Endothelial cell of umbilical vein (primary cell): ENCODE data around the gene SSB. TPM values are rescaled to one million over a fixed set of nuclear protein-coding genes. Genes with fewer than 3 reads are reported as not detected.

Source experiments
- BruUV-seq: library from RNA; stranded (reverse); fragments of 400-500 nt; replicated peaks from 2 replicates; lab custom pipeline; 2021; lab: Mats Ljungman, UMichigan
- CTCF ChIA-PET: fragments of 300-600, 350-600 bp; sonication (Branson Sonifier 250); formaldehyde crosslinking; loops from one replicate; lab custom pipeline; 2021; ENCODE audit warnings: antibody characterized with exemption, inconsistent platforms; lab: Charles Lee
- POLR2A ChIA-PET: fragments of 300-600, 350-600 bp; sonication (Branson Sonifier 250); formaldehyde crosslinking; loops from one replicate; lab custom pipeline; 2021; ENCODE audit warnings: antibody characterized with exemption, inconsistent platforms; lab: Charles Lee
- DNase-seq: peaks from one replicate; pipeline ENCODE4 v3.0.0-alpha.2; 2011; ENCODE audit warnings: low read depth, low spot score
- FAIRE-seq: peaks from 2 replicates; lab custom pipeline; 2011; peaks lifted over from hg19 to GRCh38; lab: Jason Lieb, UNC
- H2AFZ ChIP-seq: 2 replicates; pipeline ENCODE4 v1.6.0; 2012; ENCODE audit warnings: low read depth, low read length, control low read depth, inconsistent platforms
- H3K27ac ChIP-seq: 2 replicates; pipeline ENCODE4 v1.5.1; 2011; ENCODE audit warnings: low read depth, mild to moderate bottlenecking, control low read depth, low read length, moderate library complexity; ENCODE audit not compliant: insufficient read depth
- H3K27me3 ChIP-seq, 2 experiments: 2 replicates each; pipeline versions ENCODE4 v1.6.0 to v1.6.1; 2011; ENCODE audit warnings: low read length in 2 of 2, mixed read lengths in 1 of 2; ENCODE audit not compliant: control insufficient read depth in 2 of 2, insufficient read depth in 2 of 2
- H3K36me3 ChIP-seq, 2 experiments: 2 replicates in 1 of 2; 3 replicates in 1 of 2; pipeline ENCODE4 v1.5.1; 2011; ENCODE audit warnings: low read length in 2 of 2, mild to moderate bottlenecking in 1 of 2, moderate library complexity in 1 of 2; ENCODE audit not compliant: control insufficient read depth in 2 of 2, insufficient read depth in 2 of 2; ENCODE audit errors: extremely low read depth in 1 of 2
- H3K4me1 ChIP-seq: 3 replicates; pipeline ENCODE4 v1.5.1; 2011; ENCODE audit warnings: mild to moderate bottlenecking, low read length; ENCODE audit not compliant: control insufficient read depth, insufficient read depth; ENCODE audit errors: extremely low read depth
- H3K4me2 ChIP-seq: 2 replicates; pipeline ENCODE4 v1.6.1; 2011; ENCODE audit warnings: low read length, control low read depth, mixed read lengths; ENCODE audit not compliant: insufficient read depth
- H3K4me3 ChIP-seq, 3 experiments: fragments of 200-600 bp in 1 of 3; sonication (generic), shearing (Covaris generic) in 1 of 3; replicated peaks in 1 of 3; 2 replicates each; pipeline ENCODE4 v1.5.1; 2011 to 2016; ENCODE audit warnings: control low read depth in 3 of 3, low read length in 3 of 3, mild to moderate bottlenecking in 2 of 3, inconsistent platforms in 1 of 3, low read depth in 1 of 3, moderate library complexity in 1 of 3; ENCODE audit not compliant: insufficient read depth in 1 of 3
- H3K79me2 ChIP-seq: 2 replicates; pipeline ENCODE4 v1.6.0; 2012; ENCODE audit warnings: low read length, inconsistent platforms; ENCODE audit not compliant: control insufficient read depth, insufficient read depth
- H3K9ac ChIP-seq: replicated peaks from 2 replicates; pipeline ENCODE3; 2011; ENCODE audit warnings: low read length, control low read depth; ENCODE audit not compliant: insufficient read depth; ENCODE audit errors: extremely low read depth
- H3K9me1 ChIP-seq: replicated peaks from 3 replicates; pipeline ENCODE4 v1.6.0; 2011; ENCODE audit warnings: mild to moderate bottlenecking, low read length; ENCODE audit not compliant: control insufficient read depth, insufficient read depth; ENCODE audit errors: extremely low read depth
- H3K9me3 ChIP-seq: replicated peaks from 2 replicates; pipeline ENCODE4 v1.5.1; 2012; ENCODE audit warnings: low read length, inconsistent platforms; ENCODE audit not compliant: control insufficient read depth, insufficient read depth
- H4K20me1 ChIP-seq: replicated peaks from 2 replicates; pipeline ENCODE3; 2011; ENCODE audit warnings: mild to moderate bottlenecking, low read length; ENCODE audit not compliant: control insufficient read depth, insufficient read depth; ENCODE audit errors: extremely low read depth
- EZH2 ChIP-seq: IDR thresholded peaks from 2 replicates; pipeline ENCODE4 v1.6.1; 2012; ENCODE audit warnings: borderline replicate concordance, low read depth, mild to moderate bottlenecking, moderate library complexity, low read length, inconsistent platforms; ENCODE audit not compliant: severe bottlenecking
- FOS ChIP-seq: IDR thresholded peaks from 2 replicates; pipeline ENCODE4 v1.6.1; 2011; ENCODE audit warnings: mild to moderate bottlenecking, low read length, moderate library complexity, borderline replicate concordance; ENCODE audit not compliant: insufficient read depth
- GATA2 ChIP-seq: IDR thresholded peaks from 2 replicates; pipeline ENCODE4 v1.7.0; 2011; ENCODE audit warnings: low read depth, mild to moderate bottlenecking, moderate library complexity, mixed read lengths, low read length; ENCODE audit not compliant: insufficient read length, insufficient read depth
- JUN ChIP-seq: IDR thresholded peaks from 2 replicates; pipeline ENCODE4 v1.6.1; 2011; ENCODE audit warnings: borderline replicate concordance, low read depth; ENCODE audit not compliant: insufficient read length, insufficient read depth
- MYC ChIP-seq: IDR thresholded peaks from one replicate; pipeline ENCODE4 v1.6.1; 2011; ENCODE audit warnings: mild to moderate bottlenecking, low read depth, low read length
- POLR2A ChIP-seq: IDR thresholded peaks from 2 replicates; pipeline ENCODE4 v1.6.1; 2012; ENCODE audit warnings: low read depth, mild to moderate bottlenecking, control low read depth, low read length
- POLR2AphosphoS5 ChIP-seq: IDR thresholded peaks from 2 replicates; pipeline ENCODE4 v1.6.1; 2012; ENCODE audit warnings: low read depth, mild to moderate bottlenecking, control low read depth, low read length, moderate library complexity; ENCODE audit not compliant: insufficient read depth
- dilution Hi-C: fragments of 300-500 bp; cut with MboI; formaldehyde crosslinking; loops from one replicate; pipeline ENCODE4 v1.15.0; 2019; ENCODE audit warnings: low sequenced_read_pairs; ENCODE audit not compliant: extremely low pct_ligation_motif_present
- intact Hi-C: fragments of 100-400 bp; cut with micrococcal nuclease; formaldehyde crosslinking; loops from one replicate; pipeline ENCODE4 v1.10.0; 2022
- polyA plus RNA-seq, 4 experiments: library from polyadenylated mRNA; depleted of rRNA in 3 of 4; stranded (reverse) in 3 of 4; unstranded in 1 of 4; fragments of >200 nt; gene quantifications; 2 replicates each; pipeline versions ENCODE4 v1.2.1 to v1.2.3, GENCODE V29; 2011 to 2012; ENCODE audit warnings: missing spikeins in 1 of 4
- total RNA-seq: library from RNA; stranded (reverse); gene quantifications from 2 replicates; pipeline ENCODE4 v1.2.3, GENCODE V29; 2021
- TF ChIP-seq, protein P1 (sequence below): IDR thresholded peaks from 2 replicates; pipeline ENCODE4 v1.6.1; 2011; ENCODE audit not compliant: insufficient read depth, insufficient read length
- TF ChIP-seq, protein P2 (sequence below), 2 donors: IDR thresholded peaks; 1 replicate in 1 of 2; 2 replicates in 1 of 2; pipeline ENCODE4 v1.5.1; 2011; ENCODE audit warnings: low read length in 2 of 2, mild to moderate bottlenecking in 2 of 2, moderate library complexity in 2 of 2, control low read depth in 1 of 2, inconsistent platforms in 1 of 2, low read depth in 1 of 2; ENCODE audit not compliant: insufficient read depth in 1 of 2; ENCODE audit errors: extremely low read depth in 1 of 2

Gene SSB
- total and polyA plus RNA-seq, 2 donors (not counting 3 experiments of a cell fraction or from before 2014, with no cell fraction given): 36.1 to 125 TPM

DNA sequence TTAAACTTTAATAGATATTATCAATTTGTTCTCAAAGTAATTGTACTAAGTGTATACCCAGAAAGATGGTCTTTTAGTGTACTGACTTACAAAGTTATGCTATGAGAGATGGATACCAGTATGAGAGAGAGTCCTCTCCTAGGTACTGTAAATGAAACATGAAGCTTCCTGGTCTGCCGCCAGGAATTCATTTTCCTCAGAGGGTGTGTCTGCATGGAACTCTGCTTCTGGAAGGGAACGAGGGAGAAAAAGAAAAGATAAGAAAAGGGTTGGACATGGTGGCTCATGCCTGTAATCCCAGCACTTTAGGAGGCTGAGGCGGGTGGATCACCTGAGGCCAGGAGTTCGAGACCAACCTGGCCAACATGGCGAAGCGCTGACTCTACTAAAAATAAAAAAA is 2.2 kb upstream of the SSB start:
- TF ChIP-seq JUN: no peak
- TF ChIP-seq, protein P1, sequence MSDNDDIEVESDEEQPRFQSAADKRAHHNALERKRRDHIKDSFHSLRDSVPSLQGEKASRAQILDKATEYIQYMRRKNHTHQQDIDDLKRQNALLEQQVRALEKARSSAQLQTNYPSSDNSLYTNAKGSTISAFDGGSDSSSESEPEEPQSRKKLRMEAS: no peak
- TF ChIP-seq EZH2: no peak
- TF ChIP-seq POLR2AphosphoS5: no peak
- TF ChIP-seq MYC: no peak
- TF ChIP-seq GATA2: no peak
- TF ChIP-seq, protein P2, sequence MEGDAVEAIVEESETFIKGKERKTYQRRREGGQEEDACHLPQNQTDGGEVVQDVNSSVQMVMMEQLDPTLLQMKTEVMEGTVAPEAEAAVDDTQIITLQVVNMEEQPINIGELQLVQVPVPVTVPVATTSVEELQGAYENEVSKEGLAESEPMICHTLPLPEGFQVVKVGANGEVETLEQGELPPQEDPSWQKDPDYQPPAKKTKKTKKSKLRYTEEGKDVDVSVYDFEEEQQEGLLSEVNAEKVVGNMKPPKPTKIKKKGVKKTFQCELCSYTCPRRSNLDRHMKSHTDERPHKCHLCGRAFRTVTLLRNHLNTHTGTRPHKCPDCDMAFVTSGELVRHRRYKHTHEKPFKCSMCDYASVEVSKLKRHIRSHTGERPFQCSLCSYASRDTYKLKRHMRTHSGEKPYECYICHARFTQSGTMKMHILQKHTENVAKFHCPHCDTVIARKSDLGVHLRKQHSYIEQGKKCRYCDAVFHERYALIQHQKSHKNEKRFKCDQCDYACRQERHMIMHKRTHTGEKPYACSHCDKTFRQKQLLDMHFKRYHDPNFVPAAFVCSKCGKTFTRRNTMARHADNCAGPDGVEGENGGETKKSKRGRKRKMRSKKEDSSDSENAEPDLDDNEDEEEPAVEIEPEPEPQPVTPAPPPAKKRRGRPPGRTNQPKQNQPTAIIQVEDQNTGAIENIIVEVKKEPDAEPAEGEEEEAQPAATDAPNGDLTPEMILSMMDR (IDR thresholded peaks at IDR 0.05; ENCODE audit: extremely low read depth in 1 of 2, insufficient read depth in 1 of 2, low read depth in 1 of 2, low read length in 2 of 2): no peak
- TF ChIP-seq POLR2A: no peak
- no peak for TF ChIP-seq FOS
- no TSS peak for BruUV-seq
- no peak overlapping the region for H3K9ac ChIP-seq
- no peaks in the 10 kb centered on the region for H4K20me1 ChIP-seq
- ChIA-PET CTCF (interaction anchor here (1.2 to 2.2 kb wide), 2 partner anchors 20 to 275 kb away, joined by 3 to 8 read pairs; no protein-coding TSS in a partner anchor), POLR2A (no interaction called here)
- H2AFZ ChIP-seq: no peak overlapping the region
- DNase-seq (no peak), FAIRE-seq (no peak)
- H3K27ac ChIP-seq: no peak overlapping the region
- peaks cover 25% of the 10 kb centered on the region for H3K79me2 ChIP-seq
- H3K4me2 ChIP-seq: no peak overlapping the region
- H3K4me1 ChIP-seq: peaks cover 14% of the 10 kb centered on the region
- dilution Hi-C loops (no loop called here), intact Hi-C loops (loop anchor here (10.0 kb wide), 1 partner anchor 432 kb away; the partner anchor contains the start of gene LRP2)
- peaks cover 0 to 4% of the 10 kb centered on the region in 2 experiments for H3K36me3 ChIP-seq
- H3K9me3 ChIP-seq: no peaks in the 10 kb centered on the region
- H3K27me3 ChIP-seq: no peaks in the 10 kb centered on the region
- H3K4me3 ChIP-seq: no peak overlapping the region
- no peaks in the 10 kb centered on the region for H3K9me1 ChIP-seq
